ENCODE data around the gene CHCHD6. TPM values are rescaled to one million over a fixed set of nuclear protein-coding genes. Genes with fewer than 3 reads are reported as not detected.

The CHCHD6 gene
- polyA plus RNA-seq, 1 donor from 2014 or later, result 102 TPM

- Histone ChIP-seq H3K27me3 (ENCODE audit: insufficient read depth, low read depth, low read length) (no peaks in the 10 kb centered on the region), H3K9me3 (ENCODE audit: low read length) (no peaks in the 10 kb centered on the region), H3K79me2 (replicated peaks; ENCODE audit: insufficient read depth, low read length) (no peaks in the 10 kb centered on the region), H2AFZ (ENCODE audit: low read depth, low read length) (no peak overlapping the region), H3K4me2 (ENCODE audit: low read length) (no peak overlapping the region), H4K20me1 (ENCODE audit: insufficient read depth) (no peaks in the 10 kb centered on the region), H3K9ac (ENCODE audit: low read length) (no peak overlapping the region), H3K27ac (ENCODE audit: low read length) (no peak overlapping the region), H3K36me3 (ENCODE audit: insufficient read depth, low read length) (no peaks in the 10 kb centered on the region), H3K9me2 (ENCODE audit: insufficient read depth, low read length) (no peaks in the 10 kb centered on the region), H3K4me3 (ENCODE audit: low read length) (no peak overlapping the region), H3F3A (ENCODE audit: insufficient read depth, low read length, poor library complexity, severe bottlenecking) (no peaks in the 10 kb centered on the region)
- TF ChIP-seq TAF1 (IDR thresholded peaks at IDR 0.05; ENCODE audit: low read depth) (no peak), RAD21 (conservative IDR thresholded peaks at IDR 0.05) (no peak), SMC3 (conservative IDR thresholded peaks at IDR 0.05; ENCODE audit: poor library complexity) (no peak), MXI1 (conservative IDR thresholded peaks at IDR 0.05; ENCODE audit: poor library complexity, severe bottlenecking) (no peak), EP300 (conservative IDR thresholded peaks at IDR 0.05; ENCODE audit: poor library complexity, severe bottlenecking) (no peak), EZH2 (IDR thresholded peaks at IDR 0.05; ENCODE audit: borderline replicate concordance, insufficient read depth, low read length, poor library complexity, severe bottlenecking) (no peak), POLR2AphosphoS5 (IDR thresholded peaks at IDR 0.05) (no peak)
- TF ChIP-seq, protein P1, sequence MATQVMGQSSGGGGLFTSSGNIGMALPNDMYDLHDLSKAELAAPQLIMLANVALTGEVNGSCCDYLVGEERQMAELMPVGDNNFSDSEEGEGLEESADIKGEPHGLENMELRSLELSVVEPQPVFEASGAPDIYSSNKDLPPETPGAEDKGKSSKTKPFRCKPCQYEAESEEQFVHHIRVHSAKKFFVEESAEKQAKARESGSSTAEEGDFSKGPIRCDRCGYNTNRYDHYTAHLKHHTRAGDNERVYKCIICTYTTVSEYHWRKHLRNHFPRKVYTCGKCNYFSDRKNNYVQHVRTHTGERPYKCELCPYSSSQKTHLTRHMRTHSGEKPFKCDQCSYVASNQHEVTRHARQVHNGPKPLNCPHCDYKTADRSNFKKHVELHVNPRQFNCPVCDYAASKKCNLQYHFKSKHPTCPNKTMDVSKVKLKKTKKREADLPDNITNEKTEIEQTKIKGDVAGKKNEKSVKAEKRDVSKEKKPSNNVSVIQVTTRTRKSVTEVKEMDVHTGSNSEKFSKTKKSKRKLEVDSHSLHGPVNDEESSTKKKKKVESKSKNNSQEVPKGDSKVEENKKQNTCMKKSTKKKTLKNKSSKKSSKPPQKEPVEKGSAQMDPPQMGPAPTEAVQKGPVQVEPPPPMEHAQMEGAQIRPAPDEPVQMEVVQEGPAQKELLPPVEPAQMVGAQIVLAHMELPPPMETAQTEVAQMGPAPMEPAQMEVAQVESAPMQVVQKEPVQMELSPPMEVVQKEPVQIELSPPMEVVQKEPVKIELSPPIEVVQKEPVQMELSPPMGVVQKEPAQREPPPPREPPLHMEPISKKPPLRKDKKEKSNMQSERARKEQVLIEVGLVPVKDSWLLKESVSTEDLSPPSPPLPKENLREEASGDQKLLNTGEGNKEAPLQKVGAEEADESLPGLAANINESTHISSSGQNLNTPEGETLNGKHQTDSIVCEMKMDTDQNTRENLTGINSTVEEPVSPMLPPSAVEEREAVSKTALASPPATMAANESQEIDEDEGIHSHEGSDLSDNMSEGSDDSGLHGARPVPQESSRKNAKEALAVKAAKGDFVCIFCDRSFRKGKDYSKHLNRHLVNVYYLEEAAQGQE (IDR thresholded peaks at IDR 0.05; ENCODE audit: borderline replicate concordance), result no peak
- TF ChIP-seq, protein P2, sequence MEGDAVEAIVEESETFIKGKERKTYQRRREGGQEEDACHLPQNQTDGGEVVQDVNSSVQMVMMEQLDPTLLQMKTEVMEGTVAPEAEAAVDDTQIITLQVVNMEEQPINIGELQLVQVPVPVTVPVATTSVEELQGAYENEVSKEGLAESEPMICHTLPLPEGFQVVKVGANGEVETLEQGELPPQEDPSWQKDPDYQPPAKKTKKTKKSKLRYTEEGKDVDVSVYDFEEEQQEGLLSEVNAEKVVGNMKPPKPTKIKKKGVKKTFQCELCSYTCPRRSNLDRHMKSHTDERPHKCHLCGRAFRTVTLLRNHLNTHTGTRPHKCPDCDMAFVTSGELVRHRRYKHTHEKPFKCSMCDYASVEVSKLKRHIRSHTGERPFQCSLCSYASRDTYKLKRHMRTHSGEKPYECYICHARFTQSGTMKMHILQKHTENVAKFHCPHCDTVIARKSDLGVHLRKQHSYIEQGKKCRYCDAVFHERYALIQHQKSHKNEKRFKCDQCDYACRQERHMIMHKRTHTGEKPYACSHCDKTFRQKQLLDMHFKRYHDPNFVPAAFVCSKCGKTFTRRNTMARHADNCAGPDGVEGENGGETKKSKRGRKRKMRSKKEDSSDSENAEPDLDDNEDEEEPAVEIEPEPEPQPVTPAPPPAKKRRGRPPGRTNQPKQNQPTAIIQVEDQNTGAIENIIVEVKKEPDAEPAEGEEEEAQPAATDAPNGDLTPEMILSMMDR (IDR thresholded peaks at IDR 0.05; ENCODE audit: poor library complexity, severe bottlenecking), result no peak
Measured at GRCh38 chr3:126941721-126942270, 237.8 kb downstream of the CHCHD6 start.

DNA sequence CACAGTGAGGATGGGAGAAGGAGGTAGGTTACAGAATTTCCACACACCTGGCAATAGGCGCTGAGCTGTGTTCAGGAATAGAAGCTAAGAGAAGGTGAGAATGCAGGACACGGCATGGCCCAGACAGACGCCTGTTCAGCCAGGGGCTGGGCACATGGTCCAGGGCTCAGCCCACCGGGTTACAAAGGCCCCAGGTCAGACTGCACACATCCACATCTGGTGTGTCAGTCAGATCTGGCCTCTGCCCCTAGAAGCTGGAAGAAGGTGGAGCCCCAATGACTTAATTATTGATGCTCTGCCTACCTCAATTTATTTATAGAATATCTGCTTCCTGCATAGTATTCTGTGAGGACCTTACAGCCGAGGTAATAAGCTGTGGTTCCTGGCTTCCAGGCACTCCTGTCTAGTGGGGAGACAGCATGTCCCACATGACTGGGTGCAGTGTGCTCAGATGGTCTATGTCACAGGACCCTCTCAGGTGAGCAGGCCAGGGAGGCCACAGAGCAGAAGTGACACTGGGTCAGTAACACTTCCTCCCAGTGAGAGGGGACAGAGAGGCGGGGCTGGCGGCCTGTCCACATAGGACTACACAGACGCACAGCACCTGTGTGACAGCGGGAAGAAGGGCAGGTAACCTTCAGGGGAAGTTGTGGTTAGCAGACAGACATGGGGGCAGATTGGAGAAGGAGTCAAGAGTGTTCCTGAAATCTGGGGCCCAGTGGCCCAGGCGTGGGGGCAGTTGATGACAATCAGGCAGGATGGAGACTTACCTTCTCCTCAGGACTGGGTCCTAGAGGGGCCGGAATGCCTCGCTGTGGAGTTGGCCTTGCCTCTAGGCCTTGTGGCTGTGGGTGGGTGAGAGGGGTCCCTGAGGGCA, 240.3 kb downstream of the CHCHD6 start:
- no peak overlapping the region for H3K9ac ChIP-seq (ENCODE audit: low read length)
- H3K36me3 ChIP-seq (ENCODE audit: insufficient read depth, low read length), result no peaks in the 10 kb centered on the region
- H3F3A ChIP-seq (ENCODE audit: insufficient read depth, low read length, poor library complexity, severe bottlenecking), result no peaks in the 10 kb centered on the region
- no peaks in the 10 kb centered on the region for H3K9me2 ChIP-seq (ENCODE audit: insufficient read depth, low read length)
- H2AFZ ChIP-seq (ENCODE audit: low read depth, low read length), result no peak overlapping the region
- H3K4me2 ChIP-seq (ENCODE audit: low read length), result no peak overlapping the region
- H3K9me3 ChIP-seq (ENCODE audit: low read length), result no peaks in the 10 kb centered on the region
- H3K4me3 ChIP-seq (ENCODE audit: low read length), result no peak overlapping the region
- H3K79me2 ChIP-seq (replicated peaks; ENCODE audit: insufficient read depth, low read length), result no peaks in the 10 kb centered on the region
- no peaks in the 10 kb centered on the region for H3K27me3 ChIP-seq (ENCODE audit: insufficient read depth, low read depth, low read length)
- TF ChIP-seq, protein P1 (IDR thresholded peaks at IDR 0.05; ENCODE audit: borderline replicate concordance), result no peak
- TF ChIP-seq MXI1 (conservative IDR thresholded peaks at IDR 0.05; ENCODE audit: poor library complexity, severe bottlenecking) (no peak), POLR2AphosphoS5 (IDR thresholded peaks at IDR 0.05) (no peak), EZH2 (IDR thresholded peaks at IDR 0.05; ENCODE audit: borderline replicate concordance, insufficient read depth, low read length, poor library complexity, severe bottlenecking) (no peak), TAF1 (IDR thresholded peaks at IDR 0.05; ENCODE audit: low read depth) (no peak), SMC3 (conservative IDR thresholded peaks at IDR 0.05; ENCODE audit: poor library complexity) (no peak), RAD21 (conservative IDR thresholded peaks at IDR 0.05) (no peak), EP300 (conservative IDR thresholded peaks at IDR 0.05; ENCODE audit: poor library complexity, severe bottlenecking) (no peak)
- TF ChIP-seq, protein P2 (IDR thresholded peaks at IDR 0.05; ENCODE audit: poor library complexity, severe bottlenecking), result no peak
- H3K27ac ChIP-seq (ENCODE audit: low read length), result no peak overlapping the region
- no peaks in the 10 kb centered on the region for H4K20me1 ChIP-seq (ENCODE audit: insufficient read depth)

Data from neural cell (in vitro differentiated cells).